GM18505 (cell line): ENCODE results near the gene MSI2.

ENCODE experiments used
- ATAC-seq: cut with Tn5 transposase; IDR thresholded peaks from one replicate; pipeline ENCODE4 v1.9.1; 2021; ENCODE audit not compliant: unreplicated experiment
- POLR2A ChIP-seq: IDR thresholded peaks from 4 replicates; pipeline ENCODE4 v1.6.1; 2011; ENCODE audit warnings: borderline replicate concordance; ENCODE audit not compliant: insufficient read depth, insufficient read length; ENCODE audit errors: extremely low read depth

Gene MSI2

GRCh38 chr17:57499648-57500049 lies 243.3 kb downstream of the MSI2 start:
- no peak for TF ChIP-seq POLR2A
- ATAC-seq, result no peak

- no peak for ATAC-seq
- TF ChIP-seq POLR2A, result no peak
These were observed 244.7 kb downstream of the MSI2 start for GRCh38 chr17:57501016-57501415.

- no peak for TF ChIP-seq POLR2A
- ATAC-seq, result no peak
These were observed 245.7 kb downstream of the MSI2 start for GRCh38 chr17:57502022-57502421.

GRCh38 chr17:57502811-57503241 lies 246.5 kb downstream of the MSI2 start:
- TF ChIP-seq POLR2A, result no peak
- ATAC-seq, result no peak

- no peak for TF ChIP-seq POLR2A
- ATAC-seq, result no peak
These were observed 247.9 kb downstream of the MSI2 start for GRCh38 chr17:57504208-57504607.

- no peak for ATAC-seq
- no peak for TF ChIP-seq POLR2A
These were observed 249.8 kb downstream of the MSI2 start for GRCh38 chr17:57505841-57506773.

- TF ChIP-seq POLR2A, result no peak
- ATAC-seq, result no peak
These were observed 250.4 kb downstream of the MSI2 start for GRCh38 chr17:57506774-57507127.

- TF ChIP-seq POLR2A, result no peak
- no peak for ATAC-seq
These were observed 251.5 kb downstream of the MSI2 start for GRCh38 chr17:57507828-57508227.

GRCh38 chr17:57508671-57509070 lies 252.3 kb downstream of the MSI2 start:
- ATAC-seq, result no peak
- TF ChIP-seq POLR2A, result no peak

- TF ChIP-seq POLR2A, result no peak
- no peak for ATAC-seq
These were observed 255.3 kb downstream of the MSI2 start for GRCh38 chr17:57511475-57512123.

- no peak for TF ChIP-seq POLR2A
- ATAC-seq, result no peak
These were observed 255.9 kb downstream of the MSI2 start for GRCh38 chr17:57512258-57512657.

GRCh38 chr17:57512691-57513090 lies 256.4 kb downstream of the MSI2 start:
- ATAC-seq, result no peak
- no peak for TF ChIP-seq POLR2A

GRCh38 chr17:57513569-57513968 lies 257.2 kb downstream of the MSI2 start:
- ATAC-seq, result no peak

GRCh38 chr17:57514614-57515013 lies 258.3 kb downstream of the MSI2 start:
- no peak for TF ChIP-seq POLR2A
- no peak for ATAC-seq

More at GRCh38 chr17:57513569-57513968, 257.2 kb downstream of the MSI2 start:
- TF ChIP-seq POLR2A, result no peak
